A549 (cell line): ENCODE results near the gene ZNF92. TPM values are rescaled to one million over a fixed set of nuclear protein-coding genes. Genes with fewer than 3 reads are reported as not detected.

ENCODE experiments used
- ATAC-seq, 2 experiments: fragments of 200-7000 bp in 1 of 2; fragments of >200 bp in 1 of 2; cut with Nextera tagmentation in 1 of 2; cut with Tn5 transposase in 1 of 2; 3 replicates each; pipeline versions ENCODE4 v1.8.0 to v1.9.1; 2018 to 2020; ENCODE audit warnings: mild to moderate bottlenecking in 1 of 2, moderate library complexity in 1 of 2
- CTCF ChIA-PET: fragments of 300-600 bp; sonication (Branson Sonifier 250); formaldehyde crosslinking; extraction: SDS; loops from one replicate; lab custom pipeline; 2021; ENCODE audit warnings: antibody characterized with exemption, inconsistent platforms; lab: Yijun Ruan, JAX
- POLR2A ChIA-PET: fragments of 350-600 bp; formaldehyde crosslinking; extraction: SDS; loops from one replicate; lab custom pipeline; 2021; ENCODE audit warnings: antibody characterized with exemption, inconsistent platforms; lab: Yijun Ruan, JAX
- DNase-seq, 2 experiments: peaks; one replicate each; pipeline versions ENCODE4 v3.0.0 to v3.0.0-alpha.2; 2011 to 2016; ENCODE audit warnings: low read depth in 1 of 2, low spot score in 1 of 2
- FAIRE-seq: peaks from 2 replicates; lab custom pipeline; 2011; peaks lifted over from hg19 to GRCh38; lab: Jason Lieb, UNC
- H3K27ac ChIP-seq, 2 experiments: fragments of >200 bp; sonication (Bioruptor Twin); formaldehyde crosslinking; 3 replicates each; pipeline ENCODE4 v1.5.1; 2016 to 2017
- H3K4me1 ChIP-seq: fragments of >200 bp; sonication (Bioruptor Twin); formaldehyde crosslinking; 3 replicates; pipeline ENCODE4 v1.6.1; 2016
- H3K4me2 ChIP-seq: fragments of >200 bp; sonication (Bioruptor Twin); formaldehyde crosslinking; 3 replicates; pipeline ENCODE4 v1.6.1; 2016
- H3K4me3 ChIP-seq: fragments of >200 bp; sonication (Bioruptor Twin); formaldehyde crosslinking; 3 replicates; pipeline ENCODE4 v1.5.1; 2016
- H3K9me3 ChIP-seq: fragments of >200 bp; sonication (Bioruptor Twin); formaldehyde crosslinking; 3 replicates; pipeline ENCODE4 v1.6.1; 2016
- CBX2 ChIP-seq: fragments of 200-600 bp; sonication (generic); IDR thresholded peaks from 2 replicates; pipeline ENCODE4 v1.6.1; 2016; ENCODE audit warnings: low read depth, mild to moderate bottlenecking, borderline replicate concordance
- CEBPB ChIP-seq, 2 experiments: fragments of >200 bp in 1 of 2; sonication (Bioruptor Twin) in 1 of 2; formaldehyde crosslinking in 1 of 2; IDR thresholded peaks; 2 replicates each; pipeline ENCODE4 v1.6.1; 2012 to 2016
- CHD4 ChIP-seq: fragments of 200-600 bp; sonication (generic); IDR thresholded peaks from 2 replicates; pipeline ENCODE4 v1.6.1; 2016; ENCODE audit warnings: antibody characterized with exemption, mild to moderate bottlenecking, borderline replicate concordance
- EHF ChIP-seq: fragments of 250-450 bp; sonication (Bioruptor Pico); IDR thresholded peaks from 2 replicates; pipeline ENCODE4 v1.5.0; 2020; ENCODE audit warnings: mild to moderate bottlenecking
- EP300 ChIP-seq, 2 experiments: fragments of >200 bp; sonication (Bioruptor Twin); formaldehyde crosslinking; IDR thresholded peaks; 2 replicates in 1 of 2; 3 replicates in 1 of 2; pipeline ENCODE4 v1.6.1; 2016 to 2017
- FOSB ChIP-seq: fragments of 250-450 bp; sonication (Bioruptor Pico); IDR thresholded peaks from 2 replicates; pipeline ENCODE4 v1.5.0; 2020; ENCODE audit warnings: mild to moderate bottlenecking, moderate library complexity
- GATA3 ChIP-seq: IDR thresholded peaks from 2 replicates; pipeline ENCODE4 v1.6.1; 2012; ENCODE audit warnings: borderline replicate concordance
- HDAC2 ChIP-seq: fragments of 200-600 bp; sonication (generic); IDR thresholded peaks from 2 replicates; pipeline ENCODE4 v1.6.1; 2016
- JUN ChIP-seq, 2 experiments: fragments of >200 bp; sonication (Bioruptor Twin); formaldehyde crosslinking; IDR thresholded peaks; 2 replicates in 1 of 2; 3 replicates in 1 of 2; pipeline ENCODE4 v1.6.1; 2016 to 2017
- JUNB ChIP-seq: fragments of >200 bp; sonication (Bioruptor Twin); formaldehyde crosslinking; IDR thresholded peaks from 2 replicates; pipeline ENCODE4 v1.6.1; 2016
- KDM1A ChIP-seq: fragments of 200-600 bp; sonication (generic); IDR thresholded peaks from 2 replicates; pipeline ENCODE4 v1.6.1; 2016; ENCODE audit warnings: low read depth, mild to moderate bottlenecking
- PHF8 ChIP-seq: fragments of 200-600 bp; sonication (generic); IDR thresholded peaks from 2 replicates; pipeline ENCODE4 v1.6.1; 2016; ENCODE audit warnings: low read depth, mild to moderate bottlenecking, antibody characterized with exemption, moderate library complexity, borderline replicate concordance
- POLR2A ChIP-seq: IDR thresholded peaks from 2 replicates; pipeline ENCODE4 v1.6.1; 2012; ENCODE audit warnings: mild to moderate bottlenecking, low read length
- RAD21 ChIP-seq, 2 experiments: fragments of >200 bp in 1 of 2; sonication (Bioruptor Twin) in 1 of 2; formaldehyde crosslinking in 1 of 2; IDR thresholded peaks in 1 of 2; conservative IDR thresholded peaks in 1 of 2; 2 replicates in 1 of 2; 3 replicates in 1 of 2; pipeline ENCODE4 v1.6.1; 2012 to 2018; ENCODE audit warnings: inconsistent platforms in 1 of 2
- RARB ChIP-seq: fragments of 250-450 bp; sonication (Bioruptor Pico); IDR thresholded peaks from 2 replicates; pipeline ENCODE4 v1.8.0; 2021; ENCODE audit warnings: mild to moderate bottlenecking, moderate library complexity
- RCOR1 ChIP-seq: fragments of 150-350 bp; IDR thresholded peaks from 2 replicates; pipeline ENCODE4 v1.6.1; 2014; ENCODE audit warnings: antibody characterized with exemption, low read length, low read depth
- SREBF2 ChIP-seq: fragments of 450-650 bp; IDR thresholded peaks from 2 replicates; pipeline ENCODE4 v1.6.1; 2014; ENCODE audit warnings: mild to moderate bottlenecking, moderate library complexity
- TFCP2L1 ChIP-seq: fragments of 250-450 bp; sonication (Bioruptor Pico); IDR thresholded peaks from 2 replicates; pipeline ENCODE4 v1.5.0; 2021; ENCODE audit warnings: mild to moderate bottlenecking
- TP53 ChIP-seq: fragments of 250-450 bp; sonication (Bioruptor Pico); IDR thresholded peaks from 2 replicates; pipeline ENCODE4 v1.5.0; 2021; ENCODE audit warnings: mild to moderate bottlenecking, moderate library complexity
- ZC3H11A ChIP-seq: fragments of 450-650 bp; IDR thresholded peaks from 2 replicates; pipeline ENCODE4 v1.6.1; 2014; ENCODE audit warnings: antibody characterized with exemption, mild to moderate bottlenecking
- WGBS: methylation state at CpG from one replicate; pipeline ENCODE4 v1.1.6; 2017; ENCODE audit errors: missing lambda C conversion rate; 5-methylcytosine and 5-hydroxymethylcytosine counted together
- polyA plus RNA-seq, 4 experiments: library from polyadenylated mRNA; depleted of rRNA in 3 of 4; stranded (reverse); fragments of >200 nt; fragmentation: RNase III in 1 of 4; extraction: RNeasy Plus Mini Kit Qiagen cat#74134 plus additional on column Dnase treatment in 1 of 4; gene quantifications; 2 replicates in 3 of 4; 3 replicates in 1 of 4; pipeline ENCODE4 v1.2.3, GENCODE V29; 2011 to 2017
- TF ChIP-seq, protein P1 (sequence below): IDR thresholded peaks from 2 replicates; pipeline ENCODE4 v1.6.1; 2012
- TF ChIP-seq, protein P2 (sequence below): IDR thresholded peaks from 2 replicates; pipeline ENCODE4 v1.6.1; 2012
- TF ChIP-seq, protein P3 (sequence below): fragments of 250-450 bp; sonication (Bioruptor Pico); IDR thresholded peaks from 2 replicates; pipeline ENCODE4 v1.5.0; 2020; ENCODE audit warnings: low read depth, mild to moderate bottlenecking, moderate library complexity
- TF ChIP-seq, protein P4 (sequence below): fragments of 150-350 bp; IDR thresholded peaks from 2 replicates; pipeline ENCODE4 v1.6.1; 2014; ENCODE audit warnings: low read depth, mild to moderate bottlenecking, low read length
- TF ChIP-seq, protein P5 (sequence below): fragments of 450-650 bp; IDR thresholded peaks from 2 replicates; pipeline ENCODE4 v1.6.1; 2014; ENCODE audit warnings: antibody characterized with exemption
- TF ChIP-seq, protein P6 (sequence below): fragments of >200 bp; sonication (Bioruptor Twin); formaldehyde crosslinking; IDR thresholded peaks from 3 replicates; pipeline ENCODE4 v1.6.1; 2016
- TF ChIP-seq, protein P7 (sequence below): fragments of 250-450 bp; sonication (Bioruptor Pico); IDR thresholded peaks from 2 replicates; pipeline ENCODE4 v1.5.0; 2021; ENCODE audit warnings: mild to moderate bottlenecking, moderate library complexity, borderline replicate concordance
- TF ChIP-seq, protein P8 (sequence below): IDR thresholded peaks from 2 replicates; pipeline ENCODE4 v1.6.1; 2012; ENCODE audit warnings: low read depth, borderline replicate concordance

Gene ZNF92
- polyA plus RNA-seq, 2 of the 4 experiments (the other 2 are of a cell fraction): 6.9 to 7.7 TPM

DNA sequence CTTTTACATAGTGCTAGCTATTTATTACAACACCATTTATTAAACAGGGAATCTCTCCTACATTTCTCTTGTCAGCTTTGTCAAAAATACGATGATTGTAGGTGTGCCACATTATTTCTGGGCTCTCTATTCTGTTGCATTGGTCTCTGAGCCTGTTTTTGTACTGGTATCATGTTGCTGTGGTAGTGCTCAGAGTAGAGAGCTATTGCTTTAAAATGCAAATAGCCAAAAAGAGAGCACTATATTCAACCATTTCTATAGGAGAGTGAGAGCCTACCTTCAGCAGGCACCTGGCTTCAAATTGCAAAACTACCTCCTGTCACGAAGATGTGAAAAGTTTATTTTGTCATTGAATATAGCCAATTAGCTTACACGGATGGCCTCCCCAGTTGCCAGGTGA is 8.1 kb downstream of the ZNF92 start:
- Histone ChIP-seq H3K4me3 (no peak overlapping the region), H3K4me2 (no peak overlapping the region), H3K4me1 (no peaks in the 10 kb centered on the region), H3K27ac (no peak overlapping the region), H3K9me3 (no peaks in the 10 kb centered on the region)
- WGBS: 88% methylated on average over 3 of the region's 3 CpGs
- TF ChIP-seq PHF8: no peak
- TF ChIP-seq, protein P1, sequence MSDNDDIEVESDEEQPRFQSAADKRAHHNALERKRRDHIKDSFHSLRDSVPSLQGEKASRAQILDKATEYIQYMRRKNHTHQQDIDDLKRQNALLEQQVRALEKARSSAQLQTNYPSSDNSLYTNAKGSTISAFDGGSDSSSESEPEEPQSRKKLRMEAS: no peak
- no peak for TF ChIP-seq TP53 (CRISPR knock-in tag)
- TF ChIP-seq TFCP2L1 (CRISPR knock-in tag): no peak
- TF ChIP-seq KDM1A: no peak
- no peak for TF ChIP-seq POLR2A
- no peak for TF ChIP-seq EP300 (IDR thresholded peaks at IDR 0.05)
- TF ChIP-seq, protein P2, sequence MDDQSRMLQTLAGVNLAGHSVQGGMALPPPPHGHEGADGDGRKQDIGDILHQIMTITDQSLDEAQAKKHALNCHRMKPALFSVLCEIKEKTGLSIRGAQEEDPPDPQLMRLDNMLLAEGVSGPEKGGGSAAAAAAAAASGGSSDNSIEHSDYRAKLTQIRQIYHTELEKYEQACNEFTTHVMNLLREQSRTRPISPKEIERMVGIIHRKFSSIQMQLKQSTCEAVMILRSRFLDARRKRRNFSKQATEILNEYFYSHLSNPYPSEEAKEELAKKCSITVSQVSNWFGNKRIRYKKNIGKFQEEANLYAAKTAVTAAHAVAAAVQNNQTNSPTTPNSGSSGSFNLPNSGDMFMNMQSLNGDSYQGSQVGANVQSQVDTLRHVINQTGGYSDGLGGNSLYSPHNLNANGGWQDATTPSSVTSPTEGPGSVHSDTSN: no peak
- no peak for TF ChIP-seq CEBPB (IDR thresholded peaks at IDR 0.05)
- no peak for TF ChIP-seq HDAC2
- TF ChIP-seq GATA3: no peak
- no peak for TF ChIP-seq RARB (CRISPR knock-in tag)
- TF ChIP-seq, protein P3, sequence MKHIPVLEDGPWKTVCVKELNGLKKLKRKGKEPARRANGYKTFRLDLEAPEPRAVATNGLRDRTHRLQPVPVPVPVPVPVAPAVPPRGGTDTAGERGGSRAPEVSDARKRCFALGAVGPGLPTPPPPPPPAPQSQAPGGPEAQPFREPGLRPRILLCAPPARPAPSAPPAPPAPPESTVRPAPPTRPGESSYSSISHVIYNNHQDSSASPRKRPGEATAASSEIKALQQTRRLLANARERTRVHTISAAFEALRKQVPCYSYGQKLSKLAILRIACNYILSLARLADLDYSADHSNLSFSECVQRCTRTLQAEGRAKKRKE (CRISPR knock-in tag): no peak
- no peak for TF ChIP-seq JUN (IDR thresholded peaks at IDR 0.05)
- ATAC-seq (no peak), FAIRE-seq (peak; percentile 13), DNase-seq (no peak)
- ChIA-PET CTCF (interaction anchor here (0.9 to 1.1 kb wide), 2 partner anchors 8 to 101 kb away, joined by 3 read pairs; partner anchors contain the start of gene ZNF92), POLR2A (interaction anchor here (3.3 kb wide), 1 partner anchor 8 kb away, joined by 13 read pairs; the partner anchor contains the start of gene ZNF92)

DNA sequence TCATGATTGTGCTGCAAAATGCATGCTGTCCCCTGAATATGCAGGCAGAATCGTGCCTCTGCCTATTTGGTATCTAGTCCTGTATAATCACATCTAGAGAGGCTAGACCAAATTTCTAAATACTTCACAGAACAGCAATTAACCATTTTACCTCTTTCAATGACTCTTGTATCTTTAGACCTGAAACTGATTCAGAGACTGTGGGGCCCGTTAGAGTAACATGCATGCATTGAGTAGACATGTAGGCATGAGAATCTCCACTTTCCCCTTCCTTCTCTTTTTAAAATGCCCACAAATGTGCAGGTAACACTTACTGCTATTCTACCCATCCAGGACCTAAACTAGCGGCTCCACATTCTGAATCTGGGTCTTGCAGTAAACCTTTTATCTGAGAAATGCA is 8.8 kb downstream of the ZNF92 start:
- 81% methylated on average over 3 of the region's 3 CpGs for WGBS
- FAIRE-seq (no peak), DNase-seq (no peak), ATAC-seq (no peak)
- Histone ChIP-seq H3K27ac (no peak overlapping the region), H3K4me3 (no peak overlapping the region), H3K9me3 (no peaks in the 10 kb centered on the region), H3K4me2 (no peak overlapping the region), H3K4me1 (no peaks in the 10 kb centered on the region)
- ChIA-PET CTCF (interaction anchor here (1.1 kb wide), 1 partner anchor 9 kb away, joined by 3 read pairs; the partner anchor contains the start of gene ZNF92), POLR2A (interaction anchor here (3.3 kb wide), 1 partner anchor 9 kb away, joined by 13 read pairs; the partner anchor contains the start of gene ZNF92)
- TF ChIP-seq, protein P4, sequence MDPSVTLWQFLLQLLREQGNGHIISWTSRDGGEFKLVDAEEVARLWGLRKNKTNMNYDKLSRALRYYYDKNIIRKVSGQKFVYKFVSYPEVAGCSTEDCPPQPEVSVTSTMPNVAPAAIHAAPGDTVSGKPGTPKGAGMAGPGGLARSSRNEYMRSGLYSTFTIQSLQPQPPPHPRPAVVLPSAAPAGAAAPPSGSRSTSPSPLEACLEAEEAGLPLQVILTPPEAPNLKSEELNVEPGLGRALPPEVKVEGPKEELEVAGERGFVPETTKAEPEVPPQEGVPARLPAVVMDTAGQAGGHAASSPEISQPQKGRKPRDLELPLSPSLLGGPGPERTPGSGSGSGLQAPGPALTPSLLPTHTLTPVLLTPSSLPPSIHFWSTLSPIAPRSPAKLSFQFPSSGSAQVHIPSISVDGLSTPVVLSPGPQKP: no peak
- TF ChIP-seq ZC3H11A: no peak
- no peak for TF ChIP-seq RAD21 (conservative IDR thresholded peaks at IDR 0.05 in 1 of 2, IDR thresholded peaks at IDR 0.05 in 1 of 2)
- no peak for TF ChIP-seq RARB (CRISPR knock-in tag)
- TF ChIP-seq CBX2: no peak
- TF ChIP-seq, protein P5, sequence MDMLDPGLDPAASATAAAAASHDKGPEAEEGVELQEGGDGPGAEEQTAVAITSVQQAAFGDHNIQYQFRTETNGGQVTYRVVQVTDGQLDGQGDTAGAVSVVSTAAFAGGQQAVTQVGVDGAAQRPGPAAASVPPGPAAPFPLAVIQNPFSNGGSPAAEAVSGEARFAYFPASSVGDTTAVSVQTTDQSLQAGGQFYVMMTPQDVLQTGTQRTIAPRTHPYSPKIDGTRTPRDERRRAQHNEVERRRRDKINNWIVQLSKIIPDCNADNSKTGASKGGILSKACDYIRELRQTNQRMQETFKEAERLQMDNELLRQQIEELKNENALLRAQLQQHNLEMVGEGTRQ: no peak
- TF ChIP-seq CHD4: no peak
- TF ChIP-seq EHF: no peak
- TF ChIP-seq, protein P6, sequence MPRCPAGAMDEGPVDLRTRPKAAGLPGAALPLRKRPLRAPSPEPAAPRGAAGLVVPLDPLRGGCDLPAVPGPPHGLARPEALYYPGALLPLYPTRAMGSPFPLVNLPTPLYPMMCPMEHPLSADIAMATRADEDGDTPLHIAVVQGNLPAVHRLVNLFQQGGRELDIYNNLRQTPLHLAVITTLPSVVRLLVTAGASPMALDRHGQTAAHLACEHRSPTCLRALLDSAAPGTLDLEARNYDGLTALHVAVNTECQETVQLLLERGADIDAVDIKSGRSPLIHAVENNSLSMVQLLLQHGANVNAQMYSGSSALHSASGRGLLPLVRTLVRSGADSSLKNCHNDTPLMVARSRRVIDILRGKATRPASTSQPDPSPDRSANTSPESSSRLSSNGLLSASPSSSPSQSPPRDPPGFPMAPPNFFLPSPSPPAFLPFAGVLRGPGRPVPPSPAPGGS: no peak
- no peak for TF ChIP-seq FOSB (CRISPR knock-in tag)
- TF ChIP-seq JUNB: no peak
- no peak for TF ChIP-seq SREBF2
- TF ChIP-seq RCOR1: no peak
- TF ChIP-seq, protein P7, sequence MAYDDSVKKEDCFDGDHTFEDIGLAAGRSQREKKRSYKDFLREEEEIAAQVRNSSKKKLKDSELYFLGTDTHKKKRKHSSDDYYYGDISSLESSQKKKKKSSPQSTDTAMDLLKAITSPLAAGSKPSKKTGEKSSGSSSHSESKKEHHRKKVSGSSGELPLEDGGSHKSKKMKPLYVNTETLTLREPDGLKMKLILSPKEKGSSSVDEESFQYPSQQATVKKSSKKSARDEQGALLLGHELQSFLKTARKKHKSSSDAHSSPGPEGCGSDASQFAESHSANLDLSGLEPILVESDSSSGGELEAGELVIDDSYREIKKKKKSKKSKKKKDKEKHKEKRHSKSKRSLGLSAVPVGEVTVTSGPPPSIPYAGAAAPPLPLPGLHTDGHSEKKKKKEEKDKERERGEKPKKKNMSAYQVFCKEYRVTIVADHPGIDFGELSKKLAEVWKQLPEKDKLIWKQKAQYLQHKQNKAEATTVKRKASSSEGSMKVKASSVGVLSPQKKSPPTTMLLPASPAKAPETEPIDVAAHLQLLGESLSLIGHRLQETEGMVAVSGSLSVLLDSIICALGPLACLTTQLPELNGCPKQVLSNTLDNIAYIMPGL: no peak
- no peak for TF ChIP-seq HDAC2
- no peak for TF ChIP-seq POLR2A
- TF ChIP-seq, protein P8, sequence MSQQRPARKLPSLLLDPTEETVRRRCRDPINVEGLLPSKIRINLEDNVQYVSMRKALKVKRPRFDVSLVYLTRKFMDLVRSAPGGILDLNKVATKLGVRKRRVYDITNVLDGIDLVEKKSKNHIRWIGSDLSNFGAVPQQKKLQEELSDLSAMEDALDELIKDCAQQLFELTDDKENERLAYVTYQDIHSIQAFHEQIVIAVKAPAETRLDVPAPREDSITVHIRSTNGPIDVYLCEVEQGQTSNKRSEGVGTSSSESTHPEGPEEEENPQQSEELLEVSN: no peak
